Breast epithelium (tissue), 4 donors: ENCODE measurements around the gene GATAD2B. TPM values are rescaled to one million over a fixed set of nuclear protein-coding genes. Genes with fewer than 3 reads are reported as not detected.
"Not testable (repeated sequence)": the region's sequence is repeated elsewhere in the genome, so short reads cannot be mapped to it uniquely, and the experiment has no call there.

Experiments
- DNase-seq, 2 donors: peaks; one replicate each; pipeline ENCODE4 v3.0.0-alpha.2; 2019; ENCODE audit warnings: low spot score in 2 of 2
- H3K27ac ChIP-seq, 2 donors: fragments of 200-600 bp; sonication (generic) in 1 of 2; one replicate each; pipeline ENCODE4 v1.5.1; 2016 to 2019; ENCODE audit warnings: mild to moderate bottlenecking in 1 of 2
- H3K27me3 ChIP-seq, 2 donors: fragments of 200-600 bp; sonication (generic) in 1 of 2; one replicate each; pipeline versions ENCODE4 v1.5.1 to v1.6.0; 2017 to 2019; ENCODE audit warnings: control low read depth in 1 of 2, mild to moderate bottlenecking in 1 of 2
- H3K36me3 ChIP-seq: fragments of 200-600 bp; one replicate; pipeline ENCODE4 v1.5.1; 2019
- H3K4me1 ChIP-seq, 2 donors: fragments of 200-600 bp; sonication (generic); one replicate each; pipeline ENCODE4 v1.5.1; 2016 to 2019; ENCODE audit warnings: control low read depth in 1 of 2
- H3K4me3 ChIP-seq, 3 donors: fragments of 200-600 bp; sonication (generic); 1 replicate in 2 of 3; 2 replicates in 1 of 3; pipeline ENCODE4 v1.5.1; 2016 to 2019; ENCODE audit warnings: mild to moderate bottlenecking in 3 of 3, moderate library complexity in 2 of 3
- H3K9me3 ChIP-seq, 2 donors: fragments of 200-600 bp; sonication (generic) in 1 of 2; one replicate each; pipeline ENCODE4 v1.5.1; 2016 to 2019; ENCODE audit warnings: control low read depth in 1 of 2
- CTCF ChIP-seq, 3 donors: fragments of 450-650 bp; IDR thresholded peaks; one replicate each; pipeline ENCODE4 v1.5.1; 2016 to 2017; ENCODE audit warnings: antibody characterized with exemption in 3 of 3, mild to moderate bottlenecking in 3 of 3, moderate library complexity in 3 of 3
- POLR2A ChIP-seq: fragments of 450-650 bp; IDR thresholded peaks from one replicate; pipeline ENCODE4 v1.6.1; 2016; ENCODE audit warnings: antibody characterized with exemption, mild to moderate bottlenecking, moderate library complexity
- POLR2AphosphoS5 ChIP-seq, 3 donors: sonication (generic); formaldehyde crosslinking; IDR thresholded peaks; one replicate each; pipeline ENCODE4 v1.6.1; 2017; ENCODE audit warnings: antibody characterized with exemption in 3 of 3
- intact Hi-C: fragments of 100-400 bp; cut with DNase I; formaldehyde crosslinking; loops from one replicate; pipeline ENCODE4 v1.15.1; 2023; ENCODE audit warnings: low total_unique reads
- total RNA-seq, 3 donors: library from RNA; depleted of rRNA; stranded (reverse); fragments of >200 nt; gene quantifications; one replicate each; pipeline ENCODE4 v1.1.0, GENCODE V29; 2016

GATAD2B gene
- total RNA-seq, 3 donors from 2014 or later = 18.7 to 21.2 (median 20.0) TPM

DNA sequence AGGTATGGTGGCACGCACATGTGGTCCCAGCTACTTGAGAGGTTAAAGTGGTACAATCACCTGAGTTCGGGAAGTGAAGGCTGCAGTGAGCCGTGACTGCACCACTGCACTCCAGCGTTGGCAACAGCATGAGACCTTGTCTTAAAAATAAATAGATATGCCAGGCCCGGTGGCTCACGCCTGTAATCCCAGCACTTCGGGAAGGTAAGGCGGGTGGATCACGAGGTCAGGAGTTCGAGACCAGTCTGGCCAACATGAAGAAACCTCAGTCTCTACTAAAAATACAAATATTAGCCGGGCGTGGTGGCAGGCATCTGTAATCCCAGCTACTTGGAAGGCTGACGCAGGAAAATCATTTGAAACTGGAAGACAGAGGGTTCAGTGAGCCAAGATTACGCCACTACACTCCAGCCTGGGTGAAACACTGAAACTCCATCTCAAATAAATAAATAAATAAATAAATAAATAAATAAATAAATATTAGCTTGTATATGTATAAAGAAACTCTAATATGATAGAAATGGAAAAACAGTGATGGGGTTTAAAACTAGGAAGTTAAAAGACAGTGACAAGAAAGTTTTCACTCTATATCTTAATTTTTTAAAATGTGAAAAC, 18.8 kb downstream of the GATAD2B start:
- Histone ChIP-seq H3K4me3 (no peak overlapping the region), H3K27ac (no peak overlapping the region), H3K36me3 (no peaks in the 10 kb centered on the region), H3K9me3 (no peaks in the 10 kb centered on the region), H3K27me3 (no peaks in the 10 kb centered on the region), H3K4me1 (no peaks in the 10 kb centered on the region)
- TF ChIP-seq POLR2AphosphoS5 (IDR thresholded peaks at IDR 0.05) (no peak), POLR2A (no peak), CTCF (IDR thresholded peaks at IDR 0.05) (no peak)
- no peak for DNase-seq
- intact Hi-C loops = no loop called here

- H3K4me1 ChIP-seq = no peaks in the 10 kb centered on the region
- no peaks in the 10 kb centered on the region for H3K27me3 ChIP-seq
- intact Hi-C loops = no loop called here
- no peaks in the 10 kb centered on the region for H3K36me3 ChIP-seq
- no peak overlapping the region for H3K4me3 ChIP-seq
- TF ChIP-seq CTCF (IDR thresholded peaks at IDR 0.05) (no peak), POLR2AphosphoS5 (IDR thresholded peaks at IDR 0.05) (no peak), POLR2A (no peak)
- no peaks in the 10 kb centered on the region for H3K9me3 ChIP-seq
- no peak for DNase-seq
- no peak overlapping the region for H3K27ac ChIP-seq
Observed at GRCh38 chr1:153899509-153899908, 23.3 kb downstream of the GATAD2B start.

GRCh38 chr1:153895866-153896265, 26.9 kb downstream of the GATAD2B start:
- H3K27me3 ChIP-seq, intact Hi-C loops, H3K9me3 ChIP-seq, H3K36me3 ChIP-seq, DNase-seq, H3K27ac ChIP-seq, H3K4me1 ChIP-seq, H3K4me3 ChIP-seq: not testable (repeated sequence)

DNA sequence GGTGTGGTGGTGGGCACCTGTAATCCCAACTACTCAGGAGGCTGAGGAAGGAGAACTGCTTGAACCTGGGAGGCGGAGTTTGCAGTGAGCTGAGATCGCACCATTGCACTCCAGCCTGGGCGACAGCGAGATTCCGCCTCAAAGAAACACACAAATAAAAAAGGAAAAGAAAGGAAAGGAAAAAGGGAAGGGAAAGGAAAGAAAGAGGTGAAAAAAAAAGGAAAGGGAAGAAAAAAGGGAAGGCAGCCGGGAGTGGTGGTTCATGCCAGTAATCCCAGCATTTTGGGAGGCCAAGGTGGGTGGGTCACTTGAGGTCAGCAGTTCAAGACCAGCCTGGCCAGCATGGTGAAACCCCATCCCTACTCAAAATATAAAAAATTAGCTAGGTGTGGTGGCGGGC, 31.7 kb downstream of the GATAD2B start:
- H3K4me3 ChIP-seq, H3K4me1 ChIP-seq, H3K9me3 ChIP-seq, H3K27me3 ChIP-seq, H3K36me3 ChIP-seq, intact Hi-C loops, H3K27ac ChIP-seq, DNase-seq: not testable (repeated sequence)

- no peak for TF ChIP-seq POLR2AphosphoS5 (IDR thresholded peaks at IDR 0.05)
- TF ChIP-seq POLR2A = no peak
- TF ChIP-seq CTCF (IDR thresholded peaks at IDR 0.05) = no peak
- H3K9me3 ChIP-seq = no peaks in the 10 kb centered on the region
- H3K27ac ChIP-seq = no peak overlapping the region
- no peak overlapping the region for H3K4me3 ChIP-seq
- no peak for DNase-seq
- no peaks in the 10 kb centered on the region for H3K27me3 ChIP-seq
- no peaks in the 10 kb centered on the region for H3K4me1 ChIP-seq
- H3K36me3 ChIP-seq = no peaks in the 10 kb centered on the region
- intact Hi-C loops = no loop called here
Observed at GRCh38 chr1:153888533-153888932, 34.2 kb downstream of the GATAD2B start.

GRCh38 chr1:153886127-153886526, 36.6 kb downstream of the GATAD2B start:
- intact Hi-C loops = no loop called here
- H3K36me3 ChIP-seq = no peaks in the 10 kb centered on the region
- peaks cover 0 to 6% of the 10 kb centered on the region in 2 donors for H3K4me1 ChIP-seq
- no peak overlapping the region for H3K4me3 ChIP-seq
- no peaks in the 10 kb centered on the region for H3K9me3 ChIP-seq
- TF ChIP-seq CTCF (IDR thresholded peaks at IDR 0.05) = no peak
- no peak for TF ChIP-seq POLR2A
- TF ChIP-seq POLR2AphosphoS5 (IDR thresholded peaks at IDR 0.05) = no peak
- H3K27ac ChIP-seq = no peak overlapping the region
- no peak for DNase-seq
- no peaks in the 10 kb centered on the region for H3K27me3 ChIP-seq
